GM19023 (cell line): ENCODE data around the gene ARHGAP44.
"Not testable (repeated sequence)": the region's sequence is repeated elsewhere in the genome, so short reads cannot be mapped to it uniquely, and the experiment has no call there.

Experiments used
- ATAC-seq: cut with Tn5 transposase; IDR thresholded peaks from one replicate; pipeline ENCODE4 v1.9.1; 2021; ENCODE audit warnings: mild to moderate bottlenecking, moderate library complexity; ENCODE audit not compliant: unreplicated experiment

Gene ARHGAP44

DNA sequence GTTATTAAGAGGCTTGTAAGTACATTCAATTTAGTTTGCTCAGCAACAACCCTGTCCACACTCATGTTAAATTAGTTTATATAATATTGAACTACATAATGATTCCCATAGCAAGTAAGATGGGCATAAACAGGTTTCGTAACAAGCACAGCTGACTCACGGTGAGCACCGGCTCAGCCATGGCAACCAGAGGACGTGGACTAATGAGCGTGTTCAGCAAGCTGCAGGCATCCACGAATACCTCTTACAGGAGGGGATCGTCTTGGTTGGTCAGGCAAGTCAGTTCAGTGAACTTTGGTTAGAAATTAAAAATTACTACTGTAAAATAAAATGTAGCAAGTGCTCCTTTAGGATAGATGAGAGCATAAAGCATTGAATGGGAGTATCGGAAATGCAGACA, 170.1 kb downstream of the ARHGAP44 start:
- ATAC-seq, result no peak

DNA sequence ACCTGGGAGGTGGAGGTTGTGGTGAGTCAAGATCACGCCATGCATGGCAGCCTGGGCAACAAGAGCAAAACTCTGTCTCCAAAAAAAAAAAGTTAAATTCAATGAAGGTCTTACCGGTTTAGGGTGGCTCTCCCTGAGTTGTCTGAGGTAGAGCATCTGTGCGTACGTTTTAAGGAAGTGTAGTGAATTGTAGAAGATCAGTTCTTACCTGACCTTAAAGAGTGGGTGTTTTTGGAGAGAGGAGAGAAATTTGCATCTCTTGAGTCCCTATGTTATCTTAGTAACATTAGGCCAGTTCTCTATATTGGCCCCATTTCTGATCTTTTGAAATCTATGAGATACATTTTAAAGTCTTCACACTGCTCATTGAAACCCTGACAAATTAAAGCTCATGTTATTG, 172.4 kb downstream of the ARHGAP44 start:
- ATAC-seq, result no peak

DNA sequence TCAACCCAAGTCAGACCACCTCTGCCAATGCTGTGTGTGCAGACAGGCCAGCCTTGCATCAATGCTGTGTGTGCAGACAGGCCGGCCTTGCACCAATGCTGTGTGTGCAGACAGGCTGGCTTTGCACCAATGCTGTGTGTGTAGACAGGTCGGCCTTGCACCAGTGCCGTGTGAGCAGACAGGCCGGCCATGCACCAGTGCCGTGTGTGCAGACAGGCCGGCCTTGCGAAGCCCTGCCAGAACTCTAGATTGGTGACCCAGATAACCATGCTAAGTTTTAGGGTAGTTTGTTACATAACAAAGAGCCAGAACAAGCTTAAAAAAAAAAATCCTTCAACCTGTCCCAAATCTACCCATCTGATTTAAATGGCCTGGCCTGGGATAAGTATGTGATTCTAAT, 174.2 kb downstream of the ARHGAP44 start:
- ATAC-seq, result no peak

DNA sequence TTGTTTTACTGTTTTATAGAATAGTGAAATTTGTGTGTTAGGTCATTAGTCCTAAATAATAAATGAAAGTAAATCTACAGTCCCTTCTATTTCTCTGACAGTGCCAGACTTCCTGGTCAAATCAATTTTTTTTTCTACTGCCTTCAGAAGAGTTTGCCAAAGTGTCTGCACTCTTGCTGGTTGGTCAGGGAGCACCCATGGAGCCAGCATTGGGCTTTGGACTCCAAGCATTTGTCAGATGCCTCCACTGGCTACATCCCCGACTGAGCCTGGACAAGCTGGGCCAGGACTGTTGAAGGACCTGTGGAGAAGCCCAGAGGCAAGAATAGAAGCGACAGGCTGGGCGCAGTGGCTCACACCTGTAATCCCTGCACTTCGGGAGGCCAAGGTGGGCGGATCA, 174.9 kb downstream of the ARHGAP44 start:
- no peak for ATAC-seq

DNA sequence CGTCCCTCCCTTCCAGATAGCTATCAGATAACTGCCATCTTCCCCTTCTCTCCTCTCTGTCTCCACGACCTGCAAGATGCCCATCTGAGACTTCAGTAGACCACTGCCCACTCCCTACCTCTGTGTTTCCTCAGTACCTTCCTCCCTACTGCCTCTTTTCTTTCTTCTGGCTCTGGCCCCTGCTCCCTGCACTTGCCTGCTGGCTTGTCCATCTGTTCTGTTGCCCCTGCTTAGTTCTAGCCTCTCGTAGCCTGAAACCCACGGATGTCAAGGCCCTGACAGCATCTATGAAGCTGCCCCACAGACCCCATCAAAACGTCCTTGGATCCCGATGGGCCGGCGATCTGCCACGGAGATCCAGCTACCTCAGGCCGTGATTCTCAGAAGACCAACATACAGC, 175.5 kb downstream of the ARHGAP44 start:
- ATAC-seq, result no peak

DNA sequence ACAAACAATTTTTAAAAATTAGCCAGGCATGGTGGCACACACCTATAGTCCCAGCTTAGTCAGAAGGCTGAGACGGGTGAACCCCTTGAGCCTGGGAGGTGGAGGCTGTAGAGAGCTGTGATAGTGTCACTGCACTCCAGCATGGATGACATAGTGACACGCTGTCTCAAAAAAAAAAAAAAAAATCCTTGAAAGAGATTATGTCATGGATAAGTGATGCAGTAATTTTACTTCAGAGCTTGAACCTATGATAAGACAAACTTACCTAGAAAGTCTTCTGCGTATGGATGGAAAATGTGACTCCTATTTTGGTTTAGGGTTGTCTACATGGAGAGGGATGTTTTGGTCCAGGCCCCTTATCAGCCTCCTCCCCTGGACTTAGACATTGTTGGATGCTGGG, 176.7 kb downstream of the ARHGAP44 start:
- no peak for ATAC-seq

DNA sequence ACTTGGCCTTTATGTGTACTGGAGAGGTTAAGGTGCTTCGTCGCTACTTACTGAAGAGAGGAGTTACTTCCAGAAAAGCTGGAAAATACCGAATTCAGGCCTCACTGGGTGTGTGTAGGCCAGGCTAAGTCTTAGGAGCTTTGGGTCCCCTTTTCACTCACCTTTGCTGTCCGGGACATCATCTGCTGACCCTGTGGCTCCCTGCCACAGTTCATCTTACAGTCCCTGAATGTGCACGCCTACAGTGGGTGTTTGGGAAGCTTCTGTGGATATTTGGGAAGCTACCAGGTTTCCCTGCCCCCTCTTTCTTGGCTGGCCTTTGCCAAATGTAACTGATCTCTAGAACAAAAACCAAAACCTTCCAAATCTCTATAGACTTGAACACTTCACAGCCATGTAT, 177.1 kb downstream of the ARHGAP44 start:
- no peak for ATAC-seq

DNA sequence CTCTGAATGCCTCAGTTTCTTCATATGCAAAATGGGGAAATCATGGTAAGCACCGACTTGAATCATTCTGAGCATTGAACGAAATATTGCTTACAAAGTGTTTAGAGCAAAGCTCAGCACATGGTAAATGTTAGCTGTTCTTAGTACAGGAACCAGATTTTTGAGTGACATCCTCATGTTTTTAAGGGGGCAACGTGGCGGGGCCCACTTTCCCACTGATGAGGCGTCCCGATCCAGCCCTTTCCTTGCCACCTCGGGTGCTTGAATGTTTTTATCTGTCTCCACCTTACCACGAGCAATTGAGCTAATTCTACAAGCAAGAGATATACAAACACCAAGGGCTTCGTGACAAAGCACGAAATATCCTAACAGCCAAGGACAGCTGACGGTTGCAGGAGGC, 178.7 kb downstream of the ARHGAP44 start:
- no peak for ATAC-seq

DNA sequence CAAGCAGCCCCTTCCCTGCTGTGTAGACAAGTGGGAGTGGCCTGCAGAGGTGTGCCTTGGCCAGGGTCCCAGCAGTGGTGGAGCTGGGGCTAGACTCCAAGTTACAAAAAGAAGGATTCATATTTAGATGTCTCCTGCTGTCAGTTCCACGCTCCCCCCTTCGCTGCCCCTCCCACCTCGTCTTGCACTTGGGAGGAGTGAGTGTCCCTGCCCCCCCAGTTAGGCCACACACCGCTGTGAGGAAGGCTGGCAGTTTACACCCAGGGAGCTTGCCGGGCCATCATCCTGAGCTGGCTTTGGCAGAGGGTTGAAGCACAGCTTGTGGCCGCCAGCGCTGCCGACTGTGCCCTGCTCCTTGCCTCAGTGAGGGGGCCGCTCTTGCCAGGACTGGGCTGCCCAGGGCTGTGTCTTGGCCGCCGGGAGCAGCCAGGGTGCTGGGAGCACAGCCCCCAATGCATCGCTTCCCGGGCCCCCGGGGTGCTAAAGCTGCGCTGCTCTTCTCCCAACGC, 184.3 kb downstream of the ARHGAP44 start:
- no peak for ATAC-seq

DNA sequence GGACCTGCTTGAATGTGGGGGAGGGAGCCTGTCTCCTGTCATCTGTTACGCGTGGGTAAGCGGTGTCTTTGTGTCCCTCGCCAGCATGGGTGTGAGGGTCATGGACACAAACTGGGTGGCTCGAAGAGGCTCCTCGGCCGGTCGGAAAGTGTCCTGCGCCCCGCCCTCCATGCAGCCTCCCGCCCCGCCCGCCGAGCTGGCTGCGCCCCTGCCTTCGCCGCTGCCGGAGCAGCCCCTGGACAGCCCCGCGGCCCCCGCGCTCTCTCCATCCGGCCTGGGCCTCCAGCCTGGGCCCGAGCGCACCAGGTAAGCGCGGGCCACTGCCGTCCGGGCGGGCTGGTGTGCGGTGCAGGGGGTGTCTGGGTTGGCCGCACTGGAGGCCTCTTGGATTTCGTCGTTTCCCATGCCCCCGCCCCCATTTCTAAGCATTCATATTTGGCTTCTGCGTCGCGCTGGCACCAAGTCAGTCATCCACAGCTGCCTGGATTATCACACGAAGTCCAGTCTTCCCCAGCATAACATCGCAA, 184.8 kb downstream of the ARHGAP44 start:
- ATAC-seq, result no peak

DNA sequence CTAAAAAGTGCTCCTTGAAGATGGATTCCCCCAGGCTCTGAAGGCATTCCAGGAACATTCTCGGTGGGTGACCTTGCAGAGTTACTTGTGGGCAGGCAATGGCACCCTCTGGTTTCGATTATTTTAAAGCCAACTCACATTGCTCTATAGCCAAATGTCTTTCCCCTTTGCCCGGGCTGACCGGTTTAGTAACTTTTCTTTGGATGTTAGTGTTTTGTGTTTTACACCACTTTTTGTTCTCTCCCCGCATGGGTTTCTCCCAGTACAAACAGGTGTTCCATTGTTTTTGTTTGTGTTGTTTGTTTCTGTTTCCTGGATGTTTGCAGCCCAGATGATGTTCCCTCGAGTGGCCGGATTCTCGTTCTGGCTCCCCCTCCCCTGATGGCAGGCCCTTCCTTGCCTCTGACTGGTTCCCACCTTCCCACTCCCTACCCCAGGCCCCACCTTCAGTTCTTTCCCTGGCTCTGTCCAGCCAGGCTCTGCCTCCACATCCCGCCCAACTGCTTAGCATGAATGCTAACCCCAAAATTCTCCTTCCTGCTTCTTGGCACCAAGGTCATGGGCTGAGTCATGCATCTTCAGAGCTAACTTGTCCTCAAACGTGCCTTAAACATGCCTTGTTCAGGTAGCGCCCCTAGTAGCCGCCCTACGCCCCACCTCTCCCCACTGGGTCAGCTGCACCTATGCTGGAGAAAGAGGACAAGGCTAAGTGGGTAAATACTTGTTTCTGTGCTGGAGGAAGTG, 187.9 kb downstream of the ARHGAP44 start:
- ATAC-seq, result no peak

DNA sequence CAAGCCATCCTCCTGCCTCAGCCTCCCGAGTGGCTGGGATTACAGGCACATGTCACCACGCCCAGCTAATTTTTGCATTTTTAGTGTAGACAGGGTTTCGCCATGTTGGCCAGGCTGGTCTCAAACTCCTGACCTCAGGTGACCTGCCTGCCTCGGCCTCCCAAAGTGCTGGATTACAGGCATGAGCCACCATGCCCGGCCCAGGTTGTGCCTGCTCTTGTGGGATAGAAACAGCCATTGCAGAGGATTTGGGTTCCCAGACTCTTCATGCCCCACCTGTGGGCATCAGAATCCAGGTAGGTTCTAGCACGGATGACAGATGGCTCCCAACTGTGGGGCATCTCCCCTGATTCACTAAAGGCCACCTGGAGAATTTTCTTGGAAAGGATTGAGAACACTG, 189.5 kb downstream of the ARHGAP44 start:
- ATAC-seq, result not testable (repeated sequence)

DNA sequence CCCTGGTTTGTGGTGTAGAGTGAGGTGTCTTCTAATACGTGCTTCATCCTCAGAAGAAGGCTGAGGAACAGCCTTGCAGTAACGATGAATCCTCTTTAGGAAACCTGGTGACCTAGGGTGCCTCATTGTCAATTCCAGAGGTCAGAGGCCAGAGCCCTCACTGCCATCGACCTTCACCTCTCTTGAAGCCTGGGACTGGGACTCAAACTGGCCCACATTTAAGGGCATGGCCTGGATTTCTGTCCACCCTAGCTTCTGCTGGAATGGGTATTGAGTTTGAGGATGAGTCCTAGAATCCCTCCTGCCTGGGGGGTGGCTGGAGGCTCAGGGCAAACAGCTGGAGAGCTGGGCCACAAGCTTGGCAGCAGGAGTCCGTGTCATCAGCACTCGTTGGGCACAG, 189.9 kb downstream of the ARHGAP44 start:
- ATAC-seq, result no peak

DNA sequence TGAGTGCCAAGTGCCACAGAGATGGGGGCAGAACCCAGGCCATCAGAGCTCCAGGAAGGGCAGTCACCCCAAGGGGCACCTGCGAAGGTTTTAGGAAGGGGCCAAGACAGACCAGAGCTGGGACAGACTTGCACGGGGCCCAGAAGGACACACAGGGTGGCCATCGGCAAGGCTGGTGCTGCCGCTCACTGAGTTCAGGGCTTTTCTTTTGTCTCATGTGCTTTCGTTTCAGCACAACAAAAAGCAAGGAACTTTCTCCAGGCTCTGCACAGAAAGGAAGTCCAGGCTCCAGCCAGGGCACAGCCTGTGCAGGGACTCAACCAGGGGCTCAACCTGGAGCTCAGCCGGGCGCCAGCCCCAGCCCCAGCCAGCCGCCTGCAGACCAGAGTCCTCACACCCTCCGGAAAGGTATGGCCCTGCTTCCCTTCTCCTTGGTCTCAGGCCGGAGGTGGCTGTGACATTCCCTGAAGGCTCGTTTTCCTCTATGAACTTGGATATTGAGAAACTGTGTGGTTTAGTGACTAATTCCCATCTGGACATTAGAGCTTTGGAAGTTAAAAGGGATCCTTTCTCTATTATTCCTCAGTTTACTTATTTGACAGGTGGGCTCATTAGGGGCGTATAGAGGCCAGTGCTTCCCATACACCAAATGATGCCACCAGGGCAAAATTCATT, 190.7 kb downstream of the ARHGAP44 start:
- ATAC-seq, result no peak

DNA sequence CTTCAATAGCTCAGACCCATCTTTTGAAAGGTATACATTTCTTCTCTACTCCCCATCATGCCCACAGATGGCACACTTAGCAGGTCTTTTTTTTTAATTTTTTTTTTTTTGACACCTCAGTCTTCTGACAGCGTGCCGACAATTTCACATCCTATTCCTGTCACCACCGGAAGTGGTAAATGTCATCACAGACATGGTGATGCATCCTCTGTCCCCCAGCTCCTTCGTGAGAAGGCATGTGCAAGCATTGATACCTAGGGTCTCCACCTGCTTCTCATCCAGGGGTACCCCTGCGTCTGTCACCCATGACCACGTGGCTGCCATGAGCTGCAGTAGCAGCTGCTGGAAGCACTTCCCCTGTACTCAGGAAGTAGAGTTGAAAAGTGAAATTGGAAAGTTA, 192.9 kb downstream of the ARHGAP44 start:
- no peak for ATAC-seq

DNA sequence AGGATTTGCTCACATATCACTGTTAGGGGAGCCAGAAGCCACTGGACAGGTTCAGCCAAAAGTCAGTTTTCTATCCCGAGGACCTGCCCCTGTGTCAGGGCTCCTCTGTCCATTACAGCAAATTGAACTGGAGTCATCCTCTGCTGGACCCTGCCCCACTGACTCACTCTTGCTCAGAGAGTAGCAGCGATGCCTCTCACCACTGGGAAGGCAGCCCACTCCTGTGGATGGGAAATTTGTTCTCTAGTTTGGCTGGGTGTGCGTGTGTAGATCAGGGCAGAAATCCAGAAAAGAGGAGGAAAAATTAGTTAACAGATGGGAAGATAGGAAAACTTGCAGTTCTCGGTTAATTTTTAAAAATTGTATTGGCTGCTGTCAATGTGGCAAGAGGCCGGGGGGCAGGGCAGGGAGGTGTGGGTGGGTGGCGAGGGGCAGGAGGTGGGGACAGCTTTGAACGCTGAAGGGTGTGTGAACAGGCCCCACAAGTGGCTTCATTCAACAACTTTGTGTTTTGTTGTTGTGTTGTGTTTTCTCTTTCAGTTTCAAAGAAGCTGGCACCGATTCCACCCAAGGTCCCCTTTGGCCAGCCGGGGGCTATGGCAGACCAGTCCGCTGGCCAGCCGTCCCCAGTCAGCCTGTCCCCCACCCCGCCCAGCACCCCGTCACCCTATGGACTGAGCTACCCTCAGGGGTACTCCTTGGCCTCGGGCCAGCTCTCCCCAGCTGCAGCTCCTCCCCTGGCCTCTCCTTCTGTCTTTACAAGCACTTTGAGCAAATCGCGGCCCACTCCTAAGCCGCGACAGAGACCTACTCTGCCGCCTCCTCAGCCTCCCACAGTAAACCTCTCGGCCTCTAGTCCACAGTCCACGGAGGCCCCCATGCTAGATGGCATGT, 194.9 kb downstream of the ARHGAP44 start:
- no peak for ATAC-seq

DNA sequence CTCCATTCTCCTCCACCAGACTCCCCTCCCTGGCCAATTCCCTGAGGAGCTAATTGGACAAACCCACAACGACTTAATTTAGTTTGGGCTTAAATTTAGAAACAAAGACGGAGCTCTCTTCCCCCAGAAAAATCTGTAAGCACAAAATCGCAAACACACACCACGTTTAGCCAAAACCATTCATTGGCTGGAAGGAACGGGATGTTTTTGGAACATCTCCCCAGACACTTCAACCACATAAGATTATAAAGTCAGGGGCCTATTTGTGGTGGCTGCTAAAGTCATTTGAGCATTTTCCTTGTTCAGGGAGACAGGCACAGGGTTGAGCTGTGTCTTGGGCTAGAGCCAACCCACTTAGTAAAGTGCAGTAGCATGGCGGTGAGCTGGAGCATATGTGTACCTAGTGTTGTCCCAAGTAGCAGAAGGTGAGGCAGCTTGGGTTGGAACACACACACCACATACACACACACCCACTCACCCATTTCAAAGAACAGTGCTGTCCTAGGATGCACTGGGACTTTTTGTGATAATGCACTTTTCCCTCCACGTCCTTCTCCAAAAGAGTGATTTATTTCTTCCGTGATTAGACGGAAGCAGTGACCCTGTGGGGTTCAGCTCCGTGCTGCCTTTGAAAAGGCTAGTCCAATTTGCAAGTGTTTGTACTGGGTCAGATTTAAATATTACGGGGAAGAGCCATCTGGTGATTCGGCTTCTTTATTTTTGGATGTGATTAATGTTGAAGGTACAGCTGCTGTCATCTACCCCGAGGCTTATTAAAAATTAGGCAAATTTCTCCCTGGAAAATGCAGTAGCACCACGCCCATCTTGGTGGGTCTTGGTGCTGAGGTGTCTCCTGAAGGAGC, 196.4 kb downstream of the ARHGAP44 start:
- ATAC-seq, result no peak

DNA sequence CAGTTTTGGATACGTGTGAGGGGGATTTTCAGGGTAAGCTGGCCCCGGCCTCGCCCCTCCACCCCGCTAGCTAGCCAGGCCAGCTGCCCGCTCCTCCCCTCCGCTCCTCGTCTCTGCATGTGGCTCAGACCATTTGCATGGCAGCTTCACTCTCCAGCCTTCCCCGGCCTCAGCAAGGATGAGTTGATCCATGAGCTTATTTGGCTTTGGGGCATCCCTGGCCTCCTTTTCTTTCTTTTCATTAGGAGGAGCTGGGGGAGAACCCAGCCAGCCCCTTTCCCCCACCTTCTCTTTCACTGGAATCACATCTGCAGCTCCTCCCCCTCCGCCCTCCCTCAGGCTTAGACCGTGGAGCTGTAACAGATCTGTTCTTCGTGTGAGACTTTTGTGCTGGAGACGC, 197.8 kb downstream of the ARHGAP44 start:
- no peak for ATAC-seq

DNA sequence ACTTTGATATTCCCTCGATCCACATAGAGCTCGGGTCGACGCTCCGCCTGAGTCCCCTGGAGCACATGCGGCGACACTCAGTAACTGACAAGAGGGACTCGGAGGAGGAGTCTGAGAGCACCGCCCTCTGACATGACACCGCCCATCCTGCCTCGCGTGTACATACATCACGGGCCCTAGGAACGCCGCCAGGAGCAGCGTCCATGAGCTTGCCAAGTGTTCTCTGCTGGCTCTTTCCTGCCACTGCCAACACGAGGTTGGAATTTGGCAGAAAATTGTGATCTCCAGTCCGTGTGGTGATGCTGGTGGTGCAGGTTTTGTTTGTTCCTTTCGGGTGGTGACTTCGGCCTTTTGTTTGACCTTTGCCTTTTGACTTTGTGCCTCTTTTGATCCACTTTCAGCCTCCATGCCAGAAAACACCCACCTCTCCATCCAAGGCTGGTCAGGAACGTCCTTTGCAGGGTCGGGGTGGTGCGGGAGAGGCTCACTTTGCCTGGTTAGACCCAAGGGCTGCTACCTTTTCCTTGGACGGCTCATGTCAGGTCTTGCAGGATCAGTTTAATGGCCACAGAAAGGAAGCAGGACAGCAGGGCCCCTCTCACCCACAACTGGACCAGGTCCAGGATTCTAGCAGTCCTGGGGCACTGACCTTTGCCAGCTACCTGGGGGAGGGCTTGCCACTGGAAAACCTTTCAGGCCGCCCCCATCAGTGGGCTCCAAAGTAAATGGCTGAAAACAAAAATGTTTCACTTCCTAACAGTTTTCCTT, 200.9 kb downstream of the ARHGAP44 start:
- ATAC-seq, result no peak

DNA sequence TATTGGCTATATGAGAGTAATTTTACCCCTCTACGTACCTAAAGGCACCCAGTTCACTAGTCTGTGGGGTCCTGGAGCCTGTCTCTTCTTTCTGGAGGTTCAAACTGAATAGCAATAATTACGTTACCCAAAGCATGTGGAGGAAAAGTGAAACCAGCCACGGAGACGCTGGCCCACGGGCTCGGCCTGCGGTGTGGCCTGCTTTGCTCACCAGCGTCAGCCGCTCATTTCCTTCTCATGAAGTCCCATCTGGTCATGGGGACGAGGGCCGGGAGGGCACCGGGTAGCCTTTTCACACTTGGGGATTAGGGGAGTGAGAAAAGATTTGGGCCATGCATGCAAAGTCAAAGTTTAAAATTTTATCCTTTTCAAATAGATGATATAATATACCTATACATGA, 201.6 kb downstream of the ARHGAP44 start:
- ATAC-seq, result no peak
